GM18520 (cell line): ENCODE data around the gene B3GNT4.
A peak's percentile ranks its signal among the peaks of the same experiment; 100 is the strongest.
"Not testable (repeated sequence)": the region's sequence is repeated elsewhere in the genome, so short reads cannot be mapped to it uniquely, and the experiment has no call there.

Experiments
- ATAC-seq: cut with Tn5 transposase; IDR thresholded peaks from one replicate; pipeline ENCODE4 v1.9.1; 2021; ENCODE audit not compliant: unreplicated experiment

Gene B3GNT4

GRCh38 chr12:122208073-122208820 lies 4.7 kb downstream of the B3GNT4 start:
- no peak for ATAC-seq

- no peak for ATAC-seq
Observed at GRCh38 chr12:122215771-122216170, 12.3 kb downstream of the B3GNT4 start.

GRCh38 chr12:122216445-122216844 lies 12.9 kb downstream of the B3GNT4 start:
- no peak for ATAC-seq

GRCh38 chr12:122225683-122226365 lies 22.3 kb downstream of the B3GNT4 start, which contains the start of gene DIABLO:
TSS of gene DIABLO (minus strand) at chr12:122226052. CDS start at chr12:122226014, 38 bp downstream.
- ATAC-seq: peak; percentile 80

DNA sequence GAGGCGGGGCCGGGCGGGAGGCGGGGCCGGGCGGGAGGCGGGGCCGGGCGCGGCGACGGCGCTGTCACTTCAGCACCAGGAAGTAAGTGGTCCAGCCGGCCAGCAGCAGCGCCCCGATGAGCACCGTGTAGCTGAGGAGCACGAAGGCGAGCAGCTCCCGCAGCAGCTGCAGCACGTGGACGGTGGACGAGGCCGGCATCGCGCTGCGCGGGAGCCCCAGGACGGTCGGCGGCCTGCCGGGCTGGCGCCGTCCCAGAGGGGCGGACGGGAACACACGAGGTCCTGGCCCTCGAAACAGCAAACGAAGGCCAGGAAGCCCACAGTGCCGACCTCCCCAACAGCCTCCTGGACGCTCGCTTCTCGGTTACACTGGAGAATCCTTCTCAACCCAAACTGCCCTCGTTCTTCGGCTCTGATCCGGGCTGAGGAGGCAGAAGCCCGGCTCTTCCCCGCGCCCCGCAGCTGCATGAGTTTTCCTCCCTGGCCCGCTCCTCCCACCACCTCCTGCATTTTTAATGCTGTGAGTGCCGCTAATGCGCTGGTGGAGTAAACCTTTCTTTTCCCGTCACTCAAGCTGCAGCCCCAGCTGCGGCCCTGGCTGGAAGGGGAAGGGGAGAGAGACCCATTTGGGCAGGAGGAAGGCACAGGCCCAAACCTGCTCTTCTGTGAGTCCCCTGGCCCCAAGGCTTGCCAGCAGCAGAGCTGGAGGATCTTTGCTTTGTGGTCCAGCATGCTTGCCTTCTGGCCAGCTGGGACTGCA lies 23.0 kb downstream of the B3GNT4 start:
- ATAC-seq: no peak

- ATAC-seq: no peak
Observed at GRCh38 chr12:122227341-122227740, 23.8 kb downstream of the B3GNT4 start.

DNA sequence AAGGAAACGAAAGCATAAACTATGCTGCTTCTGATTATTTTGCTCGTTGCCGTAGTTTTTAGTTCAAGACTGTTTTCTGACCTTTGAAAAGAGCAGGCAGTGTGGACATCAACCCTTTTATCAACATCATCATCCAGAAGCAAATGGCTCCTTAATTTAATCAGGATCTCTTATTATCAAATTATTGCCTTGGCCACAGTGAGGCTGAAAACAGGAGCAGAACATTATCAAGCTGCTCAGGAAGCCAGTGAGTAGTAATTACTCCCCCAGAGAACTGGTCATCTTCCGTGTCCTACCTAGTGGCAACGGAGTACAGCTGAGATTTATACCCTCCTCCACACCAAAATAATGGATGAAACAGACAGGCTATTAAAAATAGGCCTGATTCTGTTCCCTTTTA lies 24.6 kb downstream of the B3GNT4 start:
- no peak for ATAC-seq

DNA sequence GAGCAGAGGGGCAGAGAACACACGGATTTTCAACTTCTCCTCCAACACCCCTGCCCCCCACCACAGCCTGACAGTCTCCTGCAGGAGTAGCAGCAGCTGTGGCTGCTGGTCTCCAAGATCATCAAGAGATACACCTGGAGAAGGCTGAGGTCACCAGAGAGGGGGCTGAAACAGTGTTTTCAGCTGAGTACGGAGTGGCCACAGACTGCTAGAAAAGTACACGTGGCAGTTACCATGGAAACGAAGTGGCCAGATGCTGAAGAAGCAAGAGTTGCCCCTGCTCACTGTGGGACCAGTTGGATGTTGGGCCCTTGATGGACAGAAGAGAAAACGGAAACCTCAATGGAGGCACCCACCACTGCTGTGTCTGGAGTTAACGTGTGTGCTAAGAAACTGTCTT lies 27.3 kb downstream of the B3GNT4 start:
- ATAC-seq: no peak

- ATAC-seq: no peak
Observed at GRCh38 chr12:122232691-122233090, 29.2 kb downstream of the B3GNT4 start.

- ATAC-seq: no peak
Observed at GRCh38 chr12:122235741-122236140, 32.2 kb downstream of the B3GNT4 start.

DNA sequence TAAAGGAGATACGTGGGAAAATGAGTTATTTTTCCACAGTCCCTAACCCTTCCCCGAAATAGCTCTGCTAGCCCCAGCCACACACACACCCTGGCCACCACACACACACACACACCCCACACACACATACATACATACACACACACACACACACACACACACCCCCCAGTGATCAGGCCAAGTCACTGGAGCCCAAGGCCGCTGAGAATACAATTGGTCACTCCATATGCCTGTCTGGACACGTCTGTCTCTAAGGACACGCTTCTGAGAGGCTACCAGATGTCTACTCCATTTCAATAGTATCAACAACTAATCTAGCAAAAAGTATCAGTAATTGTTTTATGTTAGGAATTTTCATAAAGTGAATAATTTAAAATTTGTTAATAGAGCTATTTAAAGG lies 35.4 kb downstream of the B3GNT4 start:
- no peak for ATAC-seq

DNA sequence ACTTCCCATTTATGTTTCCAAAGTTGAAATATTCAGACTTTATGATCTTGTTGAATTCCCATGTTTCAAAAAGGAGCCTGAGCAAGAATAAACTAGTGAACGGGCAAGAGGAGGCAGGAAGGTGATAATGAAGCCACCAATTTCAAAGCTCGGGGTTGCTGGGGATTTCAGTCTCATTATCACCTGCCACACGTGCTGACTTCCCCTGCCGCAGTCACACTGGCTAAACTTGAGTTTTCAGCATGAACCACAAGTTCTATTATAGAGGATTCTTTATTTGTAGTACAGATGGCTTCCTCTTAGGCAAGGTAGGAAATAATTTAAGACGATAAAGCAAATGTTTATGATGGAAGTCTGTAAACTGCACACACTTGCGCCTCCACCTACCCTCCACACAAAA lies 40.5 kb downstream of the B3GNT4 start:
- no peak for ATAC-seq

DNA sequence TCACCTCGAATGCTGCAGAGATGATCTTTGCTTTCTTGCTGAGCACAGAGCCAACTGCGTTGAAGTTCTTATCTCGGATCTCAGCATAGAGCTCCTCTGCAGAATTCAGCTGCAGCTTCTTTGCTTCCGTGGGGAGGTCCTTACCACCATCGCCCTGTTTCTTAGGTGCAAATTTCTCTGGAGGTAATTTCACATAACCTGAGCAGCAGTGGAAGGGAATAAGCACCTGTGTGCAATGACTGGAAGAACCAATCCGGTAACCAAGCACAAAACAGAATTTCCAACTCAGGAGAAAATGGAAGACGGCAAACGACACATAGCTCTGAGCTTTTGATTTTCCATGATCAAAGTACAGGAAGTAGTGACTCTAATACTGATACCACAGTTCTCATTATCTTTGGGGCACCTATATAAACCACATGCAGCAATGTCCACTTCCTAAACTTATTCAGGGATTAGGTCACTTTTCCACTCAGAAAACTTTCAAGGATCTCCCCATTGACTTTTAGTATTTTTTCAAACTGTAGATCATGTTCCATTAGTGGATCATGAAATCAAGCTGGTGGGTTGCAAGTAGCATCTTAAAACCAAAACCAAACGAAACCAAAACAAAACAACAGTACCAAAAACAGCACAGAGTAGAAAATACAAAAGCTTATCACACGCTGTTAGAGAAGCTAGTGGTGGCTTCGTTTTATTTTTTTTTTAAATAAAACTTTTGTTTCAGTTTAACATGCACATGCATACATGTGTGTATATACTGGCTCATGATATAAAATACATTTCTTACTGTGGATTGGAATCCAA lies 41.3 kb downstream of the B3GNT4 start:
- ATAC-seq: no peak

GRCh38 chr12:122245553-122245952 lies 42.0 kb downstream of the B3GNT4 start:
- no peak for ATAC-seq

DNA sequence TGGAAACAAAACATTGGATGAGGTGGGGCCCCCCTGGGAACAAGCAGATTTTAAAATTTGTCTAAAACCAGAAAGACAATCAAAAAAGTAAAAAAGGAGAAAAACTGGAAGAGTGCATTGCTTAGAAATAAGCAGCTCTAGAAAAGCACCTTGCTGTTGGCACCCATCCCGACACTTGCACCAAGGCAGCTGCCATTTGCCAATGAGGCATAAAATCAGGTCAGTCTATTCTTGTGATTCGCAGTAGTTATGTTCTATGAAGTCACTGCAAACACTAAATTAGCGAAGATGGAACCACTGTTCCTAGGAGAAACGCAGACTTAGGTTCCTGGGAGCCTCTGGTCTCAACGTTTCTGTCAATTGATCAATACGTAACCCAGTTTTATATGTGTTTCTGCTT lies 46.5 kb downstream of the B3GNT4 start:
- no peak for ATAC-seq

DNA sequence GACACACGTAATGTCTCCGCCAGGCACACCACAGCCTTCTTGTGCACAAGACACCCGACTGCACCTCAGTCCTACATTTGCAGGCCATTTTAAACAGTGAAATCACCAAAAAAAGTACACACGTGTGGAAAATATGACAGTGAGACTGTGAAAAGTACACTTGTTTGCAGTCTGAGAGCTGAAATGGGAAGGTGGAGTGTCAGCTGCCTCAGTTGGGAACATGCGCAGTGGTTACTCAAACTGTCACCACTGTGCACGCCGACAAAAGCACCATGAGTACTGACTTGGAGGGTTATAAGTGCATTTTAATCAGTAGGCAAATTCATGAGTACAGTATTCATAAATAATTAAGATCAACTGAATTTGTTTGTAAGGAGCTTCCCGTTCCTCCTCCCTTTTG lies 47.0 kb downstream of the B3GNT4 start:
- ATAC-seq: no peak

DNA sequence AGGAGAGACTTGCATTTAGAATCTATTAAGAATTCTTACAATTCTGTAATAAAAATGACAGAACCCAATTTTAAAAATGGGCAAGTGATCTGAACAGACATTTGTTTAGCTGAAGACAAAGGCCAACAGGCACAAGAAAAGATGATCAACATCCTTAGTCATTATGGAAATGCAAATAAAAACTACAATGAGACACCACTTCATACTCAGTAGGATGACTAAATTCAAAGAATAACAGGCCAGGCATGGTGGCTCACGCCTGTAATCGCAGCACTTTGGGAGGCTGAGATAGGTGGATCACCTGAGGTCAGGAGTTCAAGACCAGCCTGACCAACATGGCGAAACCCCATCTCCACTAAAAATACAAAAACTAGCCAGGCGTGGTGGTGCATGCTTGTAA lies 55.0 kb downstream of the B3GNT4 start:
- ATAC-seq: not testable (repeated sequence)
